ENCODE measurements around the gene DPH5.
"Not testable (repeated sequence)": the region's sequence is repeated elsewhere in the genome, so short reads cannot be mapped to it uniquely, and the experiment has no call there.

The DPH5 gene

GRCh38 chr1:101025657-101026429, at the start of gene DPH5:
DPH5 (minus strand) TSS chr1:101025784; CDS start chr1:101025443, 341 bp downstream.
- H3K4me1 Mint-ChIP-seq (ENCODE audit: low read depth) = peaks cover 29% of the 10 kb centered on the region
- no peaks in the 10 kb centered on the region for H3K9me3 Mint-ChIP-seq
- no peaks in the 10 kb centered on the region for H3K27me3 Mint-ChIP-seq
- peak within 1 kb of the TSS; percentile 89 for H3K4me3 Mint-ChIP-seq
- peaks cover 18% of the 10 kb centered on the region for H3K36me3 Mint-ChIP-seq (ENCODE audit: low read depth)
- intact Hi-C loops (cut with micrococcal nuclease) = no loop called here
- peak within 1 kb of the TSS; percentile 89 for H3K27ac Mint-ChIP-seq

GRCh38 chr1:101073836-101074235, 48.3 kb upstream of the DPH5 start:
- Mint-ChIP-seq H3K27me3 (no peaks in the 10 kb centered on the region), H3K9me3 (no peaks in the 10 kb centered on the region), H3K36me3 (ENCODE audit: low read depth) (no peaks in the 10 kb centered on the region), H3K4me3 (no peak overlapping the region), H3K4me1 (ENCODE audit: low read depth) (peaks cover 27% of the 10 kb centered on the region), H3K27ac (no peak overlapping the region)
- intact Hi-C loops (cut with micrococcal nuclease) = no loop called here

GRCh38 chr1:101071470-101071891, 45.9 kb upstream of the DPH5 start:
- no peaks in the 10 kb centered on the region for H3K27me3 Mint-ChIP-seq
- intact Hi-C loops (cut with micrococcal nuclease) = no loop called here
- no peaks in the 10 kb centered on the region for H3K9me3 Mint-ChIP-seq
- no peaks in the 10 kb centered on the region for H3K36me3 Mint-ChIP-seq (ENCODE audit: low read depth)
- no peak overlapping the region for H3K4me3 Mint-ChIP-seq
- peaks cover 22% of the 10 kb centered on the region for H3K4me1 Mint-ChIP-seq (ENCODE audit: low read depth)
- H3K27ac Mint-ChIP-seq = peak overlapping the region; percentile 43

- Mint-ChIP-seq H3K9me3 (no peaks in the 10 kb centered on the region), H3K4me3 (no peak overlapping the region), H3K4me1 (ENCODE audit: low read depth) (peaks cover 22% of the 10 kb centered on the region), H3K27ac (no peak overlapping the region), H3K36me3 (ENCODE audit: low read depth) (no peaks in the 10 kb centered on the region), H3K27me3 (no peaks in the 10 kb centered on the region)
- intact Hi-C loops (cut with micrococcal nuclease) = no loop called here
Observed at GRCh38 chr1:101069158-101069557, 43.6 kb upstream of the DPH5 start.

GRCh38 chr1:101066937-101067335, 41.4 kb upstream of the DPH5 start:
- H3K36me3 Mint-ChIP-seq (ENCODE audit: low read depth); H3K9me3 Mint-ChIP-seq; intact Hi-C loops (cut with micrococcal nuclease); H3K27ac Mint-ChIP-seq; H3K4me3 Mint-ChIP-seq; H3K27me3 Mint-ChIP-seq: not testable (repeated sequence)
- peaks cover 15% of the 10 kb centered on the region for H3K4me1 Mint-ChIP-seq (ENCODE audit: low read depth)

GRCh38 chr1:101066260-101066936, 40.8 kb upstream of the DPH5 start:
- H3K9me3 Mint-ChIP-seq = no peaks in the 10 kb centered on the region
- no peak overlapping the region for H3K27ac Mint-ChIP-seq
- H3K36me3 Mint-ChIP-seq (ENCODE audit: low read depth) = no peaks in the 10 kb centered on the region
- peaks cover 10% of the 10 kb centered on the region for H3K4me1 Mint-ChIP-seq (ENCODE audit: low read depth)
- intact Hi-C loops (cut with micrococcal nuclease) = no loop called here
- H3K27me3 Mint-ChIP-seq = no peaks in the 10 kb centered on the region
- H3K4me3 Mint-ChIP-seq = no peak overlapping the region

- no peaks in the 10 kb centered on the region for H3K27me3 Mint-ChIP-seq
- no peaks in the 10 kb centered on the region for H3K9me3 Mint-ChIP-seq
- no peak overlapping the region for H3K27ac Mint-ChIP-seq
- peaks cover 5% of the 10 kb centered on the region for H3K4me1 Mint-ChIP-seq (ENCODE audit: low read depth)
- H3K36me3 Mint-ChIP-seq (ENCODE audit: low read depth) = no peaks in the 10 kb centered on the region
- intact Hi-C loops (cut with micrococcal nuclease) = no loop called here
- no peak overlapping the region for H3K4me3 Mint-ChIP-seq
Observed at GRCh38 chr1:101065575-101065974, 40.0 kb upstream of the DPH5 start.

GRCh38 chr1:101064697-101065096, 39.1 kb upstream of the DPH5 start:
- Mint-ChIP-seq H3K4me3 (no peak overlapping the region), H3K27me3 (no peaks in the 10 kb centered on the region), H3K9me3 (no peaks in the 10 kb centered on the region), H3K36me3 (ENCODE audit: low read depth) (no peaks in the 10 kb centered on the region), H3K4me1 (ENCODE audit: low read depth) (no peaks in the 10 kb centered on the region), H3K27ac (no peak overlapping the region)
- intact Hi-C loops (cut with micrococcal nuclease) = no loop called here

GRCh38 chr1:101060992-101061391, 35.4 kb upstream of the DPH5 start:
- Mint-ChIP-seq H3K36me3 (ENCODE audit: low read depth) (no peaks in the 10 kb centered on the region), H3K27me3 (no peaks in the 10 kb centered on the region), H3K4me1 (ENCODE audit: low read depth) (no peaks in the 10 kb centered on the region), H3K4me3 (no peak overlapping the region), H3K9me3 (no peaks in the 10 kb centered on the region), H3K27ac (no peak overlapping the region)
- intact Hi-C loops (cut with micrococcal nuclease) = no loop called here

GRCh38 chr1:101059945-101060542, 34.5 kb upstream of the DPH5 start:
- no peak overlapping the region for H3K27ac Mint-ChIP-seq
- intact Hi-C loops (cut with micrococcal nuclease) = no loop called here

GRCh38 chr1:101055623-101056022, 30.0 kb upstream of the DPH5 start:
- Mint-ChIP-seq H3K4me3 (no peak overlapping the region), H3K9me3 (no peaks in the 10 kb centered on the region), H3K4me1 (ENCODE audit: low read depth) (no peaks in the 10 kb centered on the region), H3K36me3 (ENCODE audit: low read depth) (no peaks in the 10 kb centered on the region), H3K27me3 (no peaks in the 10 kb centered on the region), H3K27ac (no peak overlapping the region)
- intact Hi-C loops (cut with micrococcal nuclease) = no loop called here

More at GRCh38 chr1:101059945-101060542, 34.5 kb upstream of the DPH5 start:
- no peaks in the 10 kb centered on the region for H3K36me3 Mint-ChIP-seq (ENCODE audit: low read depth)
- no peaks in the 10 kb centered on the region for H3K4me1 Mint-ChIP-seq (ENCODE audit: low read depth)
- H3K27me3 Mint-ChIP-seq = no peaks in the 10 kb centered on the region
- H3K9me3 Mint-ChIP-seq = no peaks in the 10 kb centered on the region
- no peak overlapping the region for H3K4me3 Mint-ChIP-seq

GRCh38 chr1:101051688-101052638, 26.4 kb upstream of the DPH5 start:
- intact Hi-C loops (cut with micrococcal nuclease) = no loop called here
- no peak overlapping the region for H3K4me3 Mint-ChIP-seq
- no peaks in the 10 kb centered on the region for H3K36me3 Mint-ChIP-seq (ENCODE audit: low read depth)
- H3K27me3 Mint-ChIP-seq = no peaks in the 10 kb centered on the region
- no peaks in the 10 kb centered on the region for H3K9me3 Mint-ChIP-seq
- no peaks in the 10 kb centered on the region for H3K4me1 Mint-ChIP-seq (ENCODE audit: low read depth)
- no peak overlapping the region for H3K27ac Mint-ChIP-seq

- H3K36me3 Mint-ChIP-seq (ENCODE audit: low read depth) = no peaks in the 10 kb centered on the region
- H3K27ac Mint-ChIP-seq = no peak overlapping the region
- no peak overlapping the region for H3K4me3 Mint-ChIP-seq
- H3K9me3 Mint-ChIP-seq = no peaks in the 10 kb centered on the region
- no peaks in the 10 kb centered on the region for H3K4me1 Mint-ChIP-seq (ENCODE audit: low read depth)
- H3K27me3 Mint-ChIP-seq = no peaks in the 10 kb centered on the region
- intact Hi-C loops (cut with micrococcal nuclease) = no loop called here
Observed at GRCh38 chr1:101050869-101051268, 25.3 kb upstream of the DPH5 start.
